Nephron (organoid): ENCODE results near the gene RAMP3.

Source experiments
- H3K27ac Mint-ChIP-seq, 3 experiments: 2 replicates each; pipeline ENCODE4 v1.8.0; 2020; ENCODE audit warnings: mixed read lengths in 3 of 3, mild to moderate bottlenecking in 2 of 3, moderate library complexity in 1 of 3
- H3K27me3 Mint-ChIP-seq: 2 replicates; pipeline ENCODE4 v1.8.0; 2021; ENCODE audit warnings: low read depth, mild to moderate bottlenecking, moderate library complexity, mixed read lengths
- H3K36me3 Mint-ChIP-seq: 2 replicates; pipeline ENCODE4 v1.8.0; 2020; ENCODE audit warnings: low read depth, mixed read lengths
- H3K4me1 Mint-ChIP-seq: 2 replicates; pipeline ENCODE4 v1.8.0; 2020; ENCODE audit warnings: mixed read lengths
- H3K4me3 Mint-ChIP-seq, 3 experiments: 2 replicates each; pipeline ENCODE4 v1.8.0; 2020; ENCODE audit warnings: mild to moderate bottlenecking in 3 of 3, mixed read lengths in 3 of 3, moderate library complexity in 2 of 3
- H3K9me3 Mint-ChIP-seq: 2 replicates; pipeline ENCODE4 v1.8.0; 2020; ENCODE audit warnings: mixed read lengths
- TF ChIP-seq, protein P1 (sequence below), 3 experiments: fragments of 200-600 bp; sonication (generic); IDR thresholded peaks; one replicate each; pipeline ENCODE4 v1.5.0; 2021; ENCODE audit warnings: antibody characterized with exemption in 3 of 3; ENCODE audit not compliant: unreplicated experiment in 3 of 3

The RAMP3 gene

DNA sequence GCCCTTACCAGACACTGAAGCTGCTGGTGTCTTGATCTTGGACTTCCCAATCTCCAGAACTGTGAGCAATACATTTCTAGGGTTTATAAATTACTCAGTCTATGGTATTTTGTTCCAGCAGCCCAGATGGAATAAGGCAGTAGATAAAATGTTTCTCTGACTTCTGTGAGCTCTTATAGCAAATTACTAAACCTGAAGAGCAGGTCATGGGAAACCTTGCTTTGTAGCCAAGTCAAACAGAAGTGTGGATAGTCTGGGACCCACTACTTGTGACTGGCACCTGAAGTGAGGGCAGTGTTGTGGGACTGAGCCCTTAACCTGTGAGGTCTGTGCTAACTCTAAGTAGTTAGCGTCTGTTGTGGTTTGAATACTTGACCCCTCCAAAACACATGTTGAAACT, 41.5 kb upstream of the RAMP3 start:
- H3K36me3 Mint-ChIP-seq, result no peaks in the 10 kb centered on the region
- H3K9me3 Mint-ChIP-seq, result no peaks in the 10 kb centered on the region
- H3K27me3 Mint-ChIP-seq, result peaks cover 5% of the 10 kb centered on the region
- TF ChIP-seq, protein P1, sequence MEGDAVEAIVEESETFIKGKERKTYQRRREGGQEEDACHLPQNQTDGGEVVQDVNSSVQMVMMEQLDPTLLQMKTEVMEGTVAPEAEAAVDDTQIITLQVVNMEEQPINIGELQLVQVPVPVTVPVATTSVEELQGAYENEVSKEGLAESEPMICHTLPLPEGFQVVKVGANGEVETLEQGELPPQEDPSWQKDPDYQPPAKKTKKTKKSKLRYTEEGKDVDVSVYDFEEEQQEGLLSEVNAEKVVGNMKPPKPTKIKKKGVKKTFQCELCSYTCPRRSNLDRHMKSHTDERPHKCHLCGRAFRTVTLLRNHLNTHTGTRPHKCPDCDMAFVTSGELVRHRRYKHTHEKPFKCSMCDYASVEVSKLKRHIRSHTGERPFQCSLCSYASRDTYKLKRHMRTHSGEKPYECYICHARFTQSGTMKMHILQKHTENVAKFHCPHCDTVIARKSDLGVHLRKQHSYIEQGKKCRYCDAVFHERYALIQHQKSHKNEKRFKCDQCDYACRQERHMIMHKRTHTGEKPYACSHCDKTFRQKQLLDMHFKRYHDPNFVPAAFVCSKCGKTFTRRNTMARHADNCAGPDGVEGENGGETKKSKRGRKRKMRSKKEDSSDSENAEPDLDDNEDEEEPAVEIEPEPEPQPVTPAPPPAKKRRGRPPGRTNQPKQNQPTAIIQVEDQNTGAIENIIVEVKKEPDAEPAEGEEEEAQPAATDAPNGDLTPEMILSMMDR (IDR thresholded peaks at IDR 0.05; ENCODE audit: unreplicated experiment in 3 of 3), result no peak
- no peak overlapping the region for H3K4me3 Mint-ChIP-seq
- H3K4me1 Mint-ChIP-seq, result peaks cover 18% of the 10 kb centered on the region
- peak overlapping the region in 1 of 3 experiments; percentile 75 for H3K27ac Mint-ChIP-seq

DNA sequence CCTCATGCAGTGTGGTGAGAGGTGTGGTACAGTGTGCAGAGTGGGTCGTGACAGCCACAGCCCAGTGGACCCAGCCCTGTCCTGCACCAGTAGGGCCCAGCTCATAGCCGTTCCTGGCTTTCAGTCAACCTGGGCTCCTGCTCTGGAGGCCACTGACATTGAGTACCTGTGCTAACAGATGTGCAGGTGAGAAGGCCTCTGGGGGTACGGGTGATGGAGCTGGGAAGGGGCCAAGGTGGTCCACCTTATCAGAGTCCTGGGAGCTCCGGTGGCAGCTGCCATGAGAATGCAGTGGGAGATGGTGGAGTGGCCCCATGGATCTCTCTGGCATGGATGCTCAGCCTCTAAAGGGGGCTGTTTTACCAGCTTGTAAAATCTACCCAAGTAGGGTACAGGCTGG, 40.0 kb upstream of the RAMP3 start:
- Mint-ChIP-seq H3K27me3 (peaks cover 5% of the 10 kb centered on the region), H3K4me3 (no peak overlapping the region), H3K4me1 (peaks cover 7% of the 10 kb centered on the region), H3K36me3 (no peaks in the 10 kb centered on the region), H3K27ac (no peak overlapping the region), H3K9me3 (no peaks in the 10 kb centered on the region)
- TF ChIP-seq, protein P1 (IDR thresholded peaks at IDR 0.05; ENCODE audit: unreplicated experiment in 3 of 3), result no peak

- H3K4me1 Mint-ChIP-seq, result peaks cover under 1% of the 10 kb centered on the region
- H3K4me3 Mint-ChIP-seq, result no peak overlapping the region
- no peak overlapping the region for H3K27ac Mint-ChIP-seq
- H3K9me3 Mint-ChIP-seq, result no peaks in the 10 kb centered on the region
- peaks cover 5% of the 10 kb centered on the region for H3K27me3 Mint-ChIP-seq
- H3K36me3 Mint-ChIP-seq, result no peaks in the 10 kb centered on the region
- TF ChIP-seq, protein P1 (IDR thresholded peaks at IDR 0.05; ENCODE audit: unreplicated experiment in 3 of 3), result no peak
Measured at GRCh38 chr7:45118292-45118691, 39.3 kb upstream of the RAMP3 start.

GRCh38 chr7:45118889-45119331, 38.7 kb upstream of the RAMP3 start:
- Mint-ChIP-seq H3K36me3 (no peaks in the 10 kb centered on the region), H3K27me3 (peaks cover 5% of the 10 kb centered on the region), H3K9me3 (no peaks in the 10 kb centered on the region), H3K27ac (no peak overlapping the region), H3K4me1 (no peaks in the 10 kb centered on the region), H3K4me3 (no peak overlapping the region)
- TF ChIP-seq, protein P1 (IDR thresholded peaks at IDR 0.05; ENCODE audit: unreplicated experiment in 3 of 3), result no peak

GRCh38 chr7:45119550-45119949, 38.0 kb upstream of the RAMP3 start:
- H3K9me3 Mint-ChIP-seq, result no peaks in the 10 kb centered on the region
- TF ChIP-seq, protein P1 (IDR thresholded peaks at IDR 0.05; ENCODE audit: unreplicated experiment in 3 of 3), result no peak

DNA sequence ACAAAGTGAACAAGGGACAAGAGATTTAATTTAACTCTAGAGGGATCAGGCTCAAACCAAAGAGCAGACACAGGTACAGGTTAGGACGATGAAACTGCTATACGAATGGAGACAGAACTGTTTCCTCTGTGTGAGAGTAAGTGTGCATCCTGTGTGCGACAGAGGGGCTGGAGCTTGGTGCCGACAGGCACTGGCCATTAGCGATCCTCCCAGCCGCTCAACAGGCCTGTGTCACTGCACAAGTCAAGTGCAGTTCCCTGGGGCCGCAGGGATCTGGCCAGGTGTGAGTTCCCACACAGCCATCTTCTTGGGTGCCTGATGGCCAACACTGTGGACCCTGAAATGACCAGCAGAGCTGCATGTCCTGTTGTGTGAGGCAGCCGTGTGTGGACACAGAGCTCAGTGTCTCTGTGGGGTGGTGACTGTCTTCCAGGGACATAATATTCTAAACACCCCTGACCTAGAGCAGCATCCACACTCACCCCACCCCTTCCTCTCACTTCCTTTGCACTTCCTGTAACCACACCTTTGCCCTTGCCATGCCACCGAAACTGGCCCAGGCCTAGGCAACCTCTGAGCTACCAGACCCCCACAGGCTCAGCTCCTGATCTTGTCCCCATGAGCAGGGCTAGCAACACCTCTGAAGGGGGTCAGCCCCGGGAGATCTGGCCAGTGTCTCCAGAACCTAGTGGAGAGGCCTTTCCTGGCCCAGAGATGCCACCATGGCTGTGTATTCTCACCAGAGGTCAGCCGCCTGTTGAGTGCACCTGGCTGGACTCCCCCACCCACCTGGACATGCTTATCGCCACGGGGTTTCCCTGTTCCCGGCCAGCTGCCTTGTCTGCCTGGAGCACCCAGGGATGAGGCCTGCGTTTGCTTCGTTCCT, 34.4 kb upstream of the RAMP3 start:
- Mint-ChIP-seq H3K9me3 (no peaks in the 10 kb centered on the region), H3K4me1 (no peaks in the 10 kb centered on the region), H3K27me3 (no peaks in the 10 kb centered on the region), H3K36me3 (no peaks in the 10 kb centered on the region), H3K4me3 (no peak overlapping the region), H3K27ac (no peak overlapping the region)
- TF ChIP-seq, protein P1 (IDR thresholded peaks at IDR 0.05; ENCODE audit: unreplicated experiment in 3 of 3), result no peak

More at GRCh38 chr7:45119550-45119949, 38.0 kb upstream of the RAMP3 start:
- Mint-ChIP-seq H3K36me3 (no peaks in the 10 kb centered on the region), H3K4me1 (no peaks in the 10 kb centered on the region), H3K27me3 (peaks cover 5% of the 10 kb centered on the region), H3K27ac (no peak overlapping the region), H3K4me3 (no peak overlapping the region)
